Suppressor macrophage (primary cell): ENCODE results near the gene SLC16A10.
"Not testable (repeated sequence)": the region's sequence is repeated elsewhere in the genome, so short reads cannot be mapped to it uniquely, and the experiment has no call there.

ENCODE experiments used
- DNase-seq, 4 experiments: peaks; one replicate each; pipeline ENCODE4 v3.0.0-alpha.2; 2020 to 2022
- total RNA-seq, 17 experiments: gene quantifications; one replicate each; lab custom pipeline; 2026; ENCODE audit warnings: mixed read lengths in 6 of 17, inconsistent platforms in 3 of 17; lab: John Stamatoyannopoulos, UW

SLC16A10 gene
- total RNA-seq: 12.6 to 55.3 (median 27.3) reads per million in 17 experiments

GRCh38 chr6:111087106-111087835 lies at the start of gene SLC16A10:
SLC16A10 (plus strand) TSS chr6:111087503; CDS start chr6:111087753, 250 bp downstream.
- peak; percentile 75 to 88 (median 76) for DNase-seq

DNA sequence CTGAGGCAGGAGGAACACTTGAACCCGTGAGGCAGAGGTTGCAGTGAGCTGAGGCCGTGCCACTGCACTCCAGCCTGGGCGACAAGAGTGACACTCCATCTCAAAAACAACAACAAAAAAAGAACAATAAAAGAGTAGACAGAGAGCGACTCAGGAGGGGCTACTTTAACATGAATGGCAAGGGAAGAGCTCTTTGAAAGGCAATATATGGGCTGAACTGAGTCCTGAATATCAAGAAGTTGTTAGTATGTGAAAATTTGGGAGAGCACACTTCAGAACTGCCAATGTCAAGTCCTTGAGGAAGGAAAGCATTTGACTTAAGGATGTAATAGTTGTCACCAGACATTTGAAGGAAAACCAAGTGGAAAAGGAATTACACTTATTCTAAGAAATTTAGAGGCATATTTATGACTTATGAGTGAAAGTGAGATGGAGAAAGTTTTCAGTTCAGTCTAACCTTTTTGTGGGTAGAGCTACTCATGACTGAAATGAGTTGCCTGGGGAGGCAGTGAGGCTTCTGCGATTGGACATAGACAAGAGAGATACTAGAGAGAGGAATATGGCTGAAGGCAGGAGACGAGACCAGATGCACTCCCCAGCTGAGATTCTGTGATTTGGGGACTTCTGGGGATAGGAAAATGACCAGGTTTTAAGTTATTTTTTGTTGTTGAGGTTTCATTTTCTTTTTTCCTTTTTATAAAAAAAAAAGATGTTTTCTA lies 48.6 kb upstream of the SLC16A10 start:
- DNase-seq: no peak

- no peak for DNase-seq
Measured at GRCh38 chr6:111041917-111042316, 45.4 kb upstream of the SLC16A10 start.

DNA sequence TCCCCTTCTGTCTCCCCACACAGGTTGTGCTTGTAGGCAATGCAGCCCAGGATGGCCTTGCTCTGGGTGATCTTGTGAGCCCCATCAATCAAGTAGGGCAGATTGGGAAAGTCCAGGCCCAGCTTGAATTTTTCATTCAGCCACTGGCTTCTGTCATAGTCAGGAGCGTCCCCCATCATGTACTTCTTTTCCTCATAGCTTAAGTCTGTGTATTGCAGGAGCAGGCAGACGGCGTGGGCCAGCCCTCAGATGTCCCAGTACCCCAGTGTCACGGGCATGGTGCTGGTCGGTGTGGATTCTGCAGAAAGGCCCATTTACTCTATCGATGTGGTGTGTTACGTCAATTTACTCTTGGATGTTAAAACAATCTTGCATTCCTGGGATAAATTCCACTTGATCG lies 40.1 kb upstream of the SLC16A10 start:
- DNase-seq: no peak

DNA sequence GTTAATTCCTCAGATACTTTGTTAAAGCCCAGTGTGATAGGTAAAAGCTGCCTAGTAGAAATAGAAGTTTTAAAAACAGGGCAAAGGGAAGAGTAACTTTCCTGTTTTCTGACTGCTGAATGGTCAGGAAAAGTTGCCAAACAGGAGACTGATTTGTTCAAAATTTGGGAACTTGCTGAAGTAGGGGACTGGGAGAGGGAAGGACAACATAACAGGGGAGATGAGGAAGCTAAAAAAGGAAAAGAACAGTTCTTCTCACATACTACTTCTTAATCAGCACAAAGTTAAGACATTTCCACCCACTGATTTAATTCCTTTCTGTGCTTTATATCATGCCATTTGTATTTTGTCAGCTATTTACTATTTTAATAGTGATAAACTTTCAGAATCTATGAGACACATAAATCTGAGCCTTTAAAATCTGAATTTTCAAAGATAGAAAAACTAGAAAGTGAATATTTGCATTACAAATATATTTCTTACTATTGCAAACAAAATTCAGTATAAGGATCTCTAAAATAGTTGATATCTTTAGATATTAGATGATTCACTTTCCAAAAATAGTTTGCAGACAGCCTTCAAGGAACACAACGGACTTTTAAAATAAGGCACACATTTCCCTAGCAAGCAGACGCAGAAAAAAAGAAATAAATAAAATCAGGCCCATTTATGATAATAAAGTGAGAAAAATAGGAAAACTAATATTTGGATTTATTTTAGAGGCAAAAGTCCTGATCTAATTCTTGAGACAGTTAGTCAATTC lies 36.9 kb upstream of the SLC16A10 start:
- peak; percentile 19 to 64 (median 48) for DNase-seq

- peak in 1 of 4 experiments; percentile 7 for DNase-seq
Measured at GRCh38 chr6:111052171-111052570, 35.1 kb upstream of the SLC16A10 start.

GRCh38 chr6:111057074-111057752 lies 30.1 kb upstream of the SLC16A10 start:
- DNase-seq: peak; percentile 56 to 74 (median 66)

DNA sequence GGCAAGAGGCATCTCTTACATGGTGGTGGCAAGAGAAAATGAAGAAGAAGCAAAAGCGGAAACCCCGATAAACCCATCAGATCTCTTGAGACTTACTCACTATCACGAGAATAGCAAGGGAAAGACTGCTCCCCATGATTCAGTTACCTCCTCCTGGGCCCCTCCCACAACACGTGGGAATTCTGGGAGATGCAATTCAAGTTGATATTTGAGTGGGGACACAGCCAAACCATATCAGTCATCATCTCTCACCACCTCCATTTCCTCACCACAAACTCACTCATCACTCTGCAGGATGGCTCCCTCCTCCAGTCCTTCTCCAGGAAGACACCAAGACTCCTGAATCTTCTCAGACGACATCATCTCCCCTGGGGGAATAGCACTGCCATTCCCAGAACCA lies 25.8 kb upstream of the SLC16A10 start:
- no peak for DNase-seq

DNA sequence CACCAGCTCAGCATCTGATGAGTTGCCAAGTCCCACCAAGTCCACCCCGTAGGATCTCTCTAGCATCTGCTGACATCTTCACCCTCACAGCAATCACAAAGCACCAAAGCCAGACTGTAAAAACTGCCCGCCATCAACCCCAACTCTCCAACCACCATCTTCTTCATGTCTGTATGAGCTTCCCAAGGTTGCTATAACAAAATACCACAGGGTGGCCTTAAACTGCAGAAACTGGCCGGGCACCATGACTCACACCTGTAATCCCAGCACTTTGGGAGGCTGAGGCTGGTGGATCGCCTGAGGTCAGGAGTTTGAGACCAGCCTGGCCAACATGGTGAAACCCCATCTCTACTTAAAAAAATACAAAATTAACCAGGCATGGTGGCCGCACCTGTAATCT lies 25.3 kb upstream of the SLC16A10 start:
- not testable (repeated sequence) for DNase-seq

- DNase-seq: not testable (repeated sequence)
Measured at GRCh38 chr6:111062860-111063259, 24.4 kb upstream of the SLC16A10 start.

DNA sequence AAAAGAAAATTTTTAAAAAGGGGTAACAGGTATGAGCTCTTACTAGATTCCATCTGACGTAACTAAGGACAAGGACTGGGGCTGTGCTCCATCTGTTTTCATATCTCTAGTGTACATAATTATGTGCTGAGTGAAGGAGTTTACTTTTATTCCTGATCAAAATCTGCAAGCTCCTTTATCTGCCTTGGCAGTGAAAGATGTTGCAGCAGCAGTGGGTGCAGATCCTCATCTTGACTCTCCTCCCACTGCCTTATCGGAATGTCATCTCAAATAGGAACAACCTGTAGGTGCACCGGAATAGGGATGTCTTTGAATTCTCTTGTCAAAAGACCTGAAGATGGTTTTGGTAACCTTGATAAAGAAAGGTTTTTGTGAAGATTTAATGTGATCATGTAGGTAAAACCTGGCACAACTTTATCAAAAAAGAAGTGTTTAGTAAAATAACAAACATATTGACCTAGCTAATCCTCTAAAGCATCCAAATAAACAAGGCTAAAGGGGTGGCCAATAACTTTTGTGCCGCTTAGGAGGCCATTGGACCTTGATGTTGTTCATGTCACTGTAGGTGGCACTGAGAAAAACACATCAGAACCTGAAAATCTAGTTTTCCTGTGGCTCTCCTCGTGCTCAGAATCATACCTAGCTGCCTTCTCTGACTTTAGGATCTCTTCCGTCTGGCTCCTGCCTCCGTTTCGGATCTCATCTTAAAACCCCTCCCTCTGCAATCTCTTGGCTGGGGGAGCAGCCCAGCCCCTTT lies 19.0 kb upstream of the SLC16A10 start:
- no peak for DNase-seq

GRCh38 chr6:111068866-111069234 lies 18.5 kb upstream of the SLC16A10 start:
- DNase-seq: no peak

DNA sequence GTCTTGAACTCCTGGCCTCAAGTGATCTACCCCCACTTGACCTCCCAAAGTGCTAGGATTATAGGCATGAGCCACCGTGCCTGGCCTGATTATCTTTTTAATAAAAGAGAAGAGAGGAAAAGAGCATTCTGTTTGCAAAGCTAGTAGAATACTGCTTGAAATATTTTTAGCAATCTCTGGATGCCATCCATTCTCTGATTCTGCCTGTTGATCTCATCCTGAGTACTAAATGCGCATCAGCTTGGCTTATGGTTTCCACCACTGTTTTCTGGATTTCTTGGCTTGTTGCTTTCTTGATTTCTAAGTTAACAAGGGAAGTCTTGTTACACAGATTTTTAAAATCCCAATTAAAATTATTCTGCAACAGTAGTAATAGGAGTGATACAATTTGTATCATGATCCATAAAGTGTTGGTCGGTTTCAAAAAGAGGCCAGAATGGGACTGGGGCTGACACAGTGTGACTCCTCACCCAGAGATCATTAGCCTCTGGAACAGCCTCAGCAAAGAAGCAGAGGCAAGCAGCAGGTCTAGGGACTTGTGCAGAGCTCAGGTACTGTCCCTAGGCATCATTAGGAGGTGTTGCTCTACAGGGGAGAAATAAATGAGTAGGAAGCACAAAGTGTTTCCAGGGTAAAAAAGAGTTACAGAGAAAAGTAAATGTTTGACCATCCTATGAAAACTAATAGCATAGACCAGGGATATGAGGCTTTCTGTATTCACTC lies 17.8 kb upstream of the SLC16A10 start:
- no peak for DNase-seq

- DNase-seq: peak; percentile 43 to 69 (median 56)
Measured at GRCh38 chr6:111070105-111071005, 16.9 kb upstream of the SLC16A10 start.

GRCh38 chr6:111072801-111073360 lies 14.4 kb upstream of the SLC16A10 start:
- no peak for DNase-seq

- no peak for DNase-seq
Measured at GRCh38 chr6:111074311-111074710, 13.0 kb upstream of the SLC16A10 start.

DNA sequence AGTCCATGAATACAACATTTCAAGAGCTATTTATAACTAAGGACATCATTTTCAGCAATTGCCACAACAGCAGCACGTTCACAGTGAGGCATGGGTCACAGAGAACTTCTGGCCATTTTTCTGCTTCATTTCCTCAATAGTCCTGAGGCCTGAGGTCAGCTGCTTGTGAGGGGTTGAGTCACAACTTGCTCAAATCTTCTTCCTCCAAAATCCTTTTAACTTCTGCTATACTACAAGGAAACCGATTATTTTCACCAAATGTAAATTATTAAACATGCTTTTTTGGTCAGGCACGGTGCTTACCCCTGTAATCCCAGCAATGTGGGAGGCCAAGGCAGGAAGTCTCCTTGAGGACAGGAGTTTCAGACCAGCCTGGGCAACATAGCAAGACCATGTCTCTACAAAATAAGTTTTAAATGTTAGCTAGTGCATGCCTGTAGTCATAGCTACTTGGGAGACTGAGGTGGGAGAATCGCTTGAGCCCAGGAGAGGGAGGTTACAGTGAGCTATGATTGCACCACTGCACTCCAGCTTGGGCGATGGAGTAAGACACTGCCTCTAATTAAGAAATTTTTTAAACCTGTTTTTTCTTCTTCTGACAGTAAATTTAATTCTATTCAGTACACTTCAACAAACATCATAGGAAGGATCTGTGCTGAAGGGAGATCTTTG lies 11.1 kb upstream of the SLC16A10 start:
- peak; percentile 86 to 96 (median 91) for DNase-seq

DNA sequence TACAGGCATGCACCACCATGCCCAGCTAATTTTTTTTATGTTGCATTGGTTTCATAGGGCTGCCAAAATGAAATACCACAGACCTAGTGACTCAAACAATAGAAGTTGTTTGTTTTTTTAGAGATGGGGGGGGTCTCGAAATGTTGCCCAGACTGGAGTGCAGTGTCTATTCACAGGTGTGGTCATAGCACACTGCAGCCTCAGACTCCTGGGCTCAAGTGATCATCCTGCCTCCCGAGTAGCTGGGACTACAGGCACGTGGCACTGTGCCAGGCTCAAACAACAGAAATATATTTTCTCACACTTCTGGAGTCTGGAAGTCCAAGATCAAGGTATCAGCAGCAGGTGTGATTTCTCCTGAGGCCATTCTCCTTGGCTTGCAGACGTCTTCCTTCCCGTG lies 6.6 kb upstream of the SLC16A10 start:
- DNase-seq: no peak

GRCh38 chr6:111086685-111087084 lies 618 bp upstream of the SLC16A10 start:
- no peak for DNase-seq
